Lower leg skin (tissue), 3 donors: Measurements from ENCODE around the gene TENT4A.

ENCODE experiments used
- POLR2A ChIP-seq, 2 donors: fragments of 450-650 bp; IDR thresholded peaks; one replicate each; pipeline ENCODE4 v1.6.1; 2016 to 2017; ENCODE audit warnings: antibody characterized with exemption in 2 of 2, mild to moderate bottlenecking in 1 of 2, moderate library complexity in 1 of 2
- TF ChIP-seq, protein P1 (sequence below), 3 donors: fragments of 450-650 bp; IDR thresholded peaks; one replicate each; pipeline ENCODE4 v1.5.1; 2016; ENCODE audit warnings: antibody characterized with exemption in 3 of 3, mild to moderate bottlenecking in 3 of 3, moderate library complexity in 2 of 3

DNA sequence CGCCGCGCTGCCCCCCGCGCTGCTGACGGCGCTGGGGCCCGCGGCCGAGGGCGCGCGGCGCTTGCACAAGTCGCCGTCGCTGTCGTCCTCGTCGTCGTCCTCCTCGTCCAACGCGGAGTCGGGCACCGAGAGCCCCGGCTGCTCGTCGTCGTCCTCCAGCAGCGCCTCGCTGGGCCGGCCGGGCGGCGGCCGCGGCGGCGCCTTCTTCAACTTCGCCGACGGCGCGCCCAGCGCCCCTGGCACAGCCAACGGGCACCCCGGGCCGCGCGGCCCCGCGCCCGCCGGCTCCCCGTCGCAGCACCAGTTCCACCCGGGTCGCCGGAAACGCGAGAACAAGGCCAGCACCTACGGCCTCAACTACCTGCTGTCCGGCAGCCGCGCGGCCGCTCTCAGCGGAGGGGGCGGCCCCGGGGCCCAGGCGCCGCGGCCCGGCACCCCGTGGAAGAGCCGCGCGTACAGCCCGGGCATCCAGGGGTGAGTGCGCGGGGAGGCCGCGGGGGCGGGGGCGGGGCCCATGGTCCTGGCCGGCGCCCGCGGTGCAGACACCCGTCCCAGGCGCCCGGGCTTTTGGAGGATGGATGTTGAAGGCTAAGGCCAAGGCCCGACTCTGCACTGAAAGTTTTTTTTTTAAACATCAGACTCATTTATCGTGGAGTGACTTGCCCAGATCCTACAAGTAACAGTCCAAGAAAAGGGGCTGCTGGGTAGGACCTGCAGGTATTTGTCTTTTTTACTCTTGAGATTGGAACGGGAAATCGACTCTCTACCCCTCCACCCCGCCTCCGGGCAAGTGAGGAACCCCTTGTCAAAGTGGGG lies 1.2 kb downstream of the TENT4A start:
- TF ChIP-seq, protein P1, sequence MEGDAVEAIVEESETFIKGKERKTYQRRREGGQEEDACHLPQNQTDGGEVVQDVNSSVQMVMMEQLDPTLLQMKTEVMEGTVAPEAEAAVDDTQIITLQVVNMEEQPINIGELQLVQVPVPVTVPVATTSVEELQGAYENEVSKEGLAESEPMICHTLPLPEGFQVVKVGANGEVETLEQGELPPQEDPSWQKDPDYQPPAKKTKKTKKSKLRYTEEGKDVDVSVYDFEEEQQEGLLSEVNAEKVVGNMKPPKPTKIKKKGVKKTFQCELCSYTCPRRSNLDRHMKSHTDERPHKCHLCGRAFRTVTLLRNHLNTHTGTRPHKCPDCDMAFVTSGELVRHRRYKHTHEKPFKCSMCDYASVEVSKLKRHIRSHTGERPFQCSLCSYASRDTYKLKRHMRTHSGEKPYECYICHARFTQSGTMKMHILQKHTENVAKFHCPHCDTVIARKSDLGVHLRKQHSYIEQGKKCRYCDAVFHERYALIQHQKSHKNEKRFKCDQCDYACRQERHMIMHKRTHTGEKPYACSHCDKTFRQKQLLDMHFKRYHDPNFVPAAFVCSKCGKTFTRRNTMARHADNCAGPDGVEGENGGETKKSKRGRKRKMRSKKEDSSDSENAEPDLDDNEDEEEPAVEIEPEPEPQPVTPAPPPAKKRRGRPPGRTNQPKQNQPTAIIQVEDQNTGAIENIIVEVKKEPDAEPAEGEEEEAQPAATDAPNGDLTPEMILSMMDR (IDR thresholded peaks at IDR 0.05): no peak
- TF ChIP-seq POLR2A (IDR thresholded peaks at IDR 0.05): no peak
